ENCODE measurements around the gene MAP2K3. TPM values are rescaled to one million over a fixed set of nuclear protein-coding genes. Genes with fewer than 3 reads are reported as not detected.
A peak's percentile ranks its signal among the peaks of the same experiment; 100 is the strongest.
"Not testable (repeated sequence)": the region's sequence is repeated elsewhere in the genome, so short reads cannot be mapped to it uniquely, and the experiment has no call there.

The MAP2K3 gene
- total RNA-seq, 6 experiments from 2014 or later: 22.6 to 80.7 (median 60.7) TPM

DNA sequence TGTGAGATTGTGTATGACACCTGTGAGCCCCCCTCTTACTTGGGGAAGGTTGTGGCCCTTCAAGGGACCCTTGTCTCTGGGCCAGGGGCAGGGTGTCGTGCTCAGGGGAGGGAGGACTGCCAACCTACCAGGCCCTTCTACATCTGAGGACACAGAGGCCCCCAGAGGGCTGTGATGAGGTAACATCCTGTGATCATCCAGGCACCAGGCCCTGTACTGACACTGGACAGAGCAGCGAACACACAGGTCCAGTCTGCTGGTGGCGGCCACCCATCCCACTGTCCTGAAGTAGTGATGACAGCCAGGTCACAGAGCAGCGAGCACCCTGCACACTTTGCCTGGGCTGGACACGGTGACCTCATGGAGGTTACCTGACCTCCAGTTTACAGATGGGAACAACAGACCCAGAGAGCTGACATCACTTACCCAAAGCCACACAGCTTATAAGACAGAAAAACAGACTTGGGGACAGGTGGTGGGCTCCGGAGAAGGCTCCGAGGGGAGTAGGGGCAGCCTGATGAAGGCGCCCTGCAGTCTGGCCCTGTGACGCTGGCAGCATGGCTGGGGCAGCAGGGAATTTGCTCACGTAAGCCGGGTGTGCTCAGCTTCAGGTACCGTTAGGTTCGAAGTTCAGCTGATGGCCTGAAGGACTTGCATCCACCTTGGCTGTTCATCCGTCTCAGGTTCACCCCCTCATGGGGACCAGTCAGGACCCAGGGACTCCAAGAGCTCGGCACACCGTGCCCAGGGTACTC lies 30.9 kb downstream of the MAP2K3 start:
- not testable (repeated sequence) for H3K27ac ChIP-seq, H3K4me3 ChIP-seq, H3K36me3 ChIP-seq, H3K4me1 ChIP-seq, DNase-seq, H3K9me3 ChIP-seq, H3K27me3 ChIP-seq
- no CpG with 5 or more reads among the region's 16 CpGs for WGBS (ENCODE audit: insufficient coverage, low coverage, low lambda C conversion rate, missing lambda C conversion rate)
- intact Hi-C loops (cut with DNase I): loop anchor here in 1 of 2 donors (10.0 kb wide), 1 partner anchor 199 kb away; no protein-coding TSS in a partner anchor
- ATAC-seq: peak in 2 of 4 donors; percentile 2 to 36

DNA sequence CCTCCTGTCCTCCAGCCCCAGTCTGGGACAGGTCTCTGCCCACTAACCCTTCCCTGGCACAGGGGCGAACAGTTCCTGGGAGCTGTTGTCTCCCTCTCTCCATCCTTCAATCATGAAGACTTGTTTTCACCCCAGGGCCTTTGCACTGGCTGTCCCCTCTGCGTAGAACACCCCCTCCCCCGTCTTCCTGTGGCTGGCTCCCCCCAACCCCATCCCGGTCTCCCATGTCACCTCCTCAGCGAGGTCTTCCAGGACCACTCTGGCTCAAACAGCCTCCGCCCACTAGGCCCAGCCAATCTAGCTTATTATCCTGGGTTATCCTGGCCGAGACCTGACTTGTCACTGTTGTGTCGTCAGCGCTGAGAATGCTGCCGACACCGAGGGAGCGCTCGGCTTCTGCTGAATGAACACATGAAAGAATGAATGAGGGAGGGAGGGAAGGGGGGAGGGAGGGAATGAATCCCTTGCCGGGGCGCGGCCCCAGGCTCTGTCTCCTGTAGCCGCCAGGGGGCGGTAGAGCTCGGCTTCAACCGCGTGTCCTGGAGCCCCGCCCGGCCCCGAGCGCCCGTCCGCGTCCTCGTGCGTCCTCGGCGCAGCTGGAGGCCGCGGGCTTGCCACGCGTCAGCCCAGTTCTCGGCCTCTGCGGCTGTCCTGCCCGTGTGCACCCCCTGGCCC lies 31.8 kb downstream of the MAP2K3 start:
- not testable (repeated sequence) for DNase-seq, H3K4me1 ChIP-seq, H3K27me3 ChIP-seq, H3K36me3 ChIP-seq, H3K9me3 ChIP-seq, H3K27ac ChIP-seq, H3K4me3 ChIP-seq
- TF ChIP-seq CTCF (IDR thresholded peaks at IDR 0.05): peak in 1 of 4 donors; percentile 5
- intact Hi-C loops (cut with DNase I): loop anchor here in 1 of 2 donors (10.0 kb wide), 1 partner anchor 198 kb away; no protein-coding TSS in a partner anchor
- ATAC-seq: peak; percentile 70 to 84 (median 76)
- WGBS (ENCODE audit: insufficient coverage, low coverage, low lambda C conversion rate, missing lambda C conversion rate): 18% methylated on average over 2 of the region's 39 CpGs

GRCh38 chr17:21316887-21317500 lies 32.5 kb downstream of the MAP2K3 start:
- not testable (repeated sequence) for H3K4me1 ChIP-seq, H3K27me3 ChIP-seq, H3K36me3 ChIP-seq, H3K27ac ChIP-seq, H3K4me3 ChIP-seq, DNase-seq, H3K9me3 ChIP-seq
- peak; percentile 3 to 11 (median 8) for ATAC-seq
- intact Hi-C loops (cut with DNase I): loop anchor here in 1 of 2 donors (10.0 kb wide), 1 partner anchor 198 kb away; no protein-coding TSS in a partner anchor
- WGBS (ENCODE audit: insufficient coverage, low coverage, low lambda C conversion rate, missing lambda C conversion rate): 8% methylated on average over 7 of the region's 37 CpGs

GRCh38 chr17:21317821-21318220 lies 33.3 kb downstream of the MAP2K3 start:
- H3K4me3 ChIP-seq, ATAC-seq, H3K9me3 ChIP-seq, H3K27me3 ChIP-seq, H3K27ac ChIP-seq, DNase-seq, H3K36me3 ChIP-seq, H3K4me1 ChIP-seq: not testable (repeated sequence)
- intact Hi-C loops (cut with DNase I): loop anchor here in 1 of 2 donors (10.0 kb wide), 1 partner anchor 197 kb away; no protein-coding TSS in a partner anchor
- 74% methylated on average over 13 of the region's 18 CpGs for WGBS (ENCODE audit: insufficient coverage, low coverage, low lambda C conversion rate, missing lambda C conversion rate)

DNA sequence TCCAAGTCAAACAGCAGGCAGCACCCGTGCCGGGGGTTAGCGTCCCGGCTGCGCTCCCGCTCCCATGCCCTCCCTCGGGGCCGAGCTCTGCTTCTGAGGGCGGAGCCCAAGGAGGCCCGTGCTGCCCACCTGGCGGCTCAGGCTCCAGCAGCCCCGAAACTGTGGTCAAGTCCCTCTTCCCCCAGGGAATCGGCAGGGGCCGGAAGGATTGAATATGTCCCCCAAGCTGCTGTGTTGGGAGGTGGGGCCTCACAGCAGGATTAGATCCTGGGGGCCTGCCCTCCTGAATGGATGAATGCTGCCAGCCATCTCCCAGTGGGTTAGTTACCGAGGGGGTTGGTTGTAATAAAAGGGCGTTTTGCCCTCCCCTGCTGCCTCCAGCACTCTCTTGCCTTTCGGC lies 33.9 kb downstream of the MAP2K3 start:
- Histone ChIP-seq H3K27me3 (no peaks in the 10 kb centered on the region), H3K27ac (no peak overlapping the region), H3K36me3 (no peaks in the 10 kb centered on the region), H3K4me3 (no peak overlapping the region), H3K9me3 (no peaks in the 10 kb centered on the region), H3K4me1 (peaks cover 0 to 6% (median 2%) of the 10 kb centered on the region in 4 donors)
- 44% methylated on average over 7 of the region's 17 CpGs for WGBS (ENCODE audit: insufficient coverage, low coverage, low lambda C conversion rate, missing lambda C conversion rate)
- intact Hi-C loops (cut with DNase I): loop anchor here in 1 of 2 donors (10.0 kb wide), 1 partner anchor 196 kb away; no protein-coding TSS in a partner anchor
- no peak for TF ChIP-seq POLR2A (IDR thresholded peaks at IDR 0.05)
- no peak for TF ChIP-seq CTCF (IDR thresholded peaks at IDR 0.05)
- ATAC-seq (no peak), DNase-seq (no peak)

- 94% methylated on average over 6 of the region's 7 CpGs for WGBS (ENCODE audit: insufficient coverage, low coverage, low lambda C conversion rate, missing lambda C conversion rate)
- intact Hi-C loops (cut with DNase I): loop anchor here in 1 of 2 donors (10.0 kb wide), 1 partner anchor 196 kb away; no protein-coding TSS in a partner anchor
- not testable (repeated sequence) for H3K27me3 ChIP-seq, H3K4me3 ChIP-seq, H3K36me3 ChIP-seq, H3K4me1 ChIP-seq, ATAC-seq, H3K9me3 ChIP-seq, H3K27ac ChIP-seq, DNase-seq
Measured at GRCh38 chr17:21318856-21319255, 34.3 kb downstream of the MAP2K3 start.

GRCh38 chr17:21319256-21319655 lies 34.7 kb downstream of the MAP2K3 start:
- not testable (repeated sequence) for H3K27ac ChIP-seq, DNase-seq, H3K36me3 ChIP-seq, H3K4me3 ChIP-seq, ATAC-seq, H3K4me1 ChIP-seq, H3K27me3 ChIP-seq, H3K9me3 ChIP-seq
- WGBS (ENCODE audit: insufficient coverage, low coverage, low lambda C conversion rate, missing lambda C conversion rate): 89% methylated on average over 1 of the region's 4 CpGs
- intact Hi-C loops (cut with DNase I): loop anchor here in 1 of 2 donors (10.0 kb wide), 1 partner anchor 196 kb away; no protein-coding TSS in a partner anchor

GRCh38 chr17:21319686-21320375 lies 35.3 kb downstream of the MAP2K3 start:
- H3K4me3 ChIP-seq, H3K36me3 ChIP-seq, H3K4me1 ChIP-seq, DNase-seq, H3K9me3 ChIP-seq, H3K27me3 ChIP-seq, ATAC-seq: not testable (repeated sequence)
- intact Hi-C loops (cut with DNase I): loop anchor here in 1 of 2 donors (10.0 kb wide), 1 partner anchor 195 kb away; no protein-coding TSS in a partner anchor
- 63% methylated on average over 9 of the region's 11 CpGs for WGBS (ENCODE audit: insufficient coverage, low coverage, low lambda C conversion rate, missing lambda C conversion rate)
- H3K27ac ChIP-seq: peak overlapping the region in 1 of 3 donors; percentile 29

All from right lobe of liver (tissue), 6 donors.